Measurements from ENCODE around the gene CBLN4. TPM values are rescaled to one million over a fixed set of nuclear protein-coding genes. Genes with fewer than 3 reads are reported as not detected.

The CBLN4 gene
- total RNA-seq: not detected in 2 replicates
- long read RNA-seq: 0 reads

- Mint-ChIP-seq H3K27me3 (no peaks in the 10 kb centered on the region), H3K4me3 (ENCODE audit: low read depth) (no peak within 1 kb of the TSS)
- no peak for DNase-seq (ENCODE audit: low spot score, unreplicated experiment)
These were observed at the start of gene CBLN4 for GRCh38 chr20:56005389-56005715. Gene CBLN4, minus strand, starts transcription at chr20:56005519. Its CDS starts 1,348 bp downstream, at chr20:56004171.

DNA sequence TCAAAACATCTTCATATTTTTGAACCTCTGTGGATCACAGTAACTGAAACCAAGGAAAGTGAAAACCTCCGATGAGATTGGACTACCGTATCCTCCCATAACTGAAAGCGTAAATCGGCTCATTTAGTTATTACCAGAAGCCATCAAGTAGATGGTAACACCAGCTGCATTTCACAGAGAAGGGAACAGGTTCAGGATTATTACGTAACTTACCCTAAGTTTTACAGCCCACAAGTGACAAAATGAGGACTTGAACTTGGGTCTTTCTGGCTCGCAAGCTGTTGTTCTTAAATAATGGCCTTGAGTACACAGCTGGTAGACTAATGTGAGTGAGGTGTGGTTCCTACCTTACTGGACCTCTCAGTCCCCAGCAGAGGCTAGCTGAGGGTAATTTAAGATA lies 37.9 kb upstream of the CBLN4 start:
- no peak overlapping the region for H3K4me3 Mint-ChIP-seq (ENCODE audit: low read depth)
- no peaks in the 10 kb centered on the region for H3K36me3 Mint-ChIP-seq (ENCODE audit: insufficient read depth)
- H3K27ac Mint-ChIP-seq: no peak overlapping the region
- no peak for TF ChIP-seq CTCF (IDR thresholded peaks at IDR 0.05; ENCODE audit: unreplicated experiment)
- no peak for DNase-seq (ENCODE audit: low spot score, unreplicated experiment)
- H3K27me3 Mint-ChIP-seq: no peaks in the 10 kb centered on the region
- peaks cover 53% of the 10 kb centered on the region for H3K9me3 Mint-ChIP-seq (ENCODE audit: low read depth)
- H3K4me1 Mint-ChIP-seq (ENCODE audit: low read depth): no peaks in the 10 kb centered on the region

More at GRCh38 chr20:56005389-56005715, at the start of gene CBLN4:
- H3K36me3 Mint-ChIP-seq (ENCODE audit: insufficient read depth): peaks cover 3% of the 10 kb centered on the region
- TF ChIP-seq CTCF (IDR thresholded peaks at IDR 0.05; ENCODE audit: unreplicated experiment): no peak
- no peaks in the 10 kb centered on the region for H3K4me1 Mint-ChIP-seq (ENCODE audit: low read depth)
- H3K27ac Mint-ChIP-seq: no peak within 1 kb of the TSS
- H3K9me3 Mint-ChIP-seq (ENCODE audit: low read depth): peaks cover 46% of the 10 kb centered on the region

DNA sequence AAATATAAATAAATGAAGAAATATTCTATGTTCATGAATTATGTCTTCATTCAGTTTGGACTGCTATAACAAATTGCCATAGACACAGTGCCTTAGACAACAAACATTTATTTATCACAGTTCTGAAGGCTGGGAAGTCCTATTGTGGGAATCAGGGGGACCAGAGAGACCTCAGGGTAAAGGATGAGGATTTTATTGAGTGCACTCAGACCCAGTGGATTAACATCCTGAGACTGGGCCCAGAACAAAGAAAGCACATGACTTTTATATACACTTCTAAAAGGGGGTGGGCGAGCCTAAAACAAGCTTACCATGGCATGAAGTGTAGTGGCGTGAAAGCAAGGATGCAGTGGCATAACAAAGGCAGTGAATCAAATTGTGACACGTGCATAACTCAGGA lies 26.9 kb upstream of the CBLN4 start:
- Mint-ChIP-seq H3K27ac (no peak overlapping the region), H3K27me3 (no peaks in the 10 kb centered on the region), H3K4me1 (ENCODE audit: low read depth) (no peaks in the 10 kb centered on the region), H3K36me3 (ENCODE audit: insufficient read depth) (peaks cover 1% of the 10 kb centered on the region), H3K4me3 (ENCODE audit: low read depth) (no peak overlapping the region), H3K9me3 (ENCODE audit: low read depth) (peaks cover 55% of the 10 kb centered on the region)
- no peak for TF ChIP-seq CTCF (IDR thresholded peaks at IDR 0.05; ENCODE audit: unreplicated experiment)
- DNase-seq (ENCODE audit: low spot score, unreplicated experiment): no peak

DNA sequence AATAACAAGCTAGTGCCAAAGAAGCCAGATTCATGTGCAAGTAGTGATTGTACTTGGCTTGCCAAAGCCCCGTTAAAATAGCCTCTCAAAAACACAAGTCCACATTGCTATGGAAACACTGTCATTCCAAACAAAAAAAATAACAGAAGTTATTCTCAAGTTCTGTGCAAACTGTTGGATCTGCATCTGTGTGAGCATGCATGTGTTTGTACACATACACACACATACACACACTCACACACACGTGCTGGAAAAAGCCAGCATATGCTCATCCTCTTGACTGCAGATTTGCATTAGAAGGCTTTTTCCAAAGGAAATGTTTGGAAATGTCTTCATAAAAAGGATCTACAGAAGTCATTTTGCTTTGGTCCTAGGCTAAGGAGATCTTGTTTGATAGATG lies 13.4 kb upstream of the CBLN4 start:
- Mint-ChIP-seq H3K27me3 (no peaks in the 10 kb centered on the region), H3K4me3 (ENCODE audit: low read depth) (no peak overlapping the region), H3K36me3 (ENCODE audit: insufficient read depth) (peaks cover 8% of the 10 kb centered on the region), H3K9me3 (ENCODE audit: low read depth) (peaks cover 69% of the 10 kb centered on the region), H3K4me1 (ENCODE audit: low read depth) (no peaks in the 10 kb centered on the region), H3K27ac (no peak overlapping the region)
- DNase-seq (ENCODE audit: low spot score, unreplicated experiment): no peak
- TF ChIP-seq CTCF (IDR thresholded peaks at IDR 0.05; ENCODE audit: unreplicated experiment): no peak

GRCh38 chr20:56018194-56018593 lies 12.9 kb upstream of the CBLN4 start:
- H3K36me3 Mint-ChIP-seq (ENCODE audit: insufficient read depth): peaks cover 8% of the 10 kb centered on the region
- no peaks in the 10 kb centered on the region for H3K4me1 Mint-ChIP-seq (ENCODE audit: low read depth)
- H3K4me3 Mint-ChIP-seq (ENCODE audit: low read depth): no peak overlapping the region
- no peak overlapping the region for H3K27ac Mint-ChIP-seq
- TF ChIP-seq CTCF (IDR thresholded peaks at IDR 0.05; ENCODE audit: unreplicated experiment): no peak
- no peak for DNase-seq (ENCODE audit: low spot score, unreplicated experiment)
- H3K27me3 Mint-ChIP-seq: no peaks in the 10 kb centered on the region
- peaks cover 69% of the 10 kb centered on the region for H3K9me3 Mint-ChIP-seq (ENCODE audit: low read depth)

All from progenitor cell of endocrine pancreas (in vitro differentiated cells).